GM21619 (cell line): ENCODE results near the gene SMAD4.
"Not testable (repeated sequence)": the region's sequence is repeated elsewhere in the genome, so short reads cannot be mapped to it uniquely, and the experiment has no call there.

ENCODE experiments used
- ATAC-seq: cut with Tn5 transposase; IDR thresholded peaks from one replicate; pipeline ENCODE4 v1.9.1; 2021; ENCODE audit not compliant: unreplicated experiment

Gene SMAD4

GRCh38 chr18:51029694-51030536, at the start of gene SMAD4:
Gene SMAD4 (plus strand): TSS chr18:51030213. CDS start chr18:51047047, 16,834 bp downstream.
- ATAC-seq, result peak; percentile 84

- ATAC-seq, result no peak
These were observed 48.6 kb upstream of the SMAD4 start for GRCh38 chr18:50981381-50981780.

GRCh38 chr18:50982086-50982801, 47.8 kb upstream of the SMAD4 start:
- no peak for ATAC-seq

GRCh38 chr18:50982802-50983179, 47.2 kb upstream of the SMAD4 start:
- no peak for ATAC-seq

- ATAC-seq, result no peak
These were observed 43.5 kb upstream of the SMAD4 start for GRCh38 chr18:50986360-50987087.

- ATAC-seq, result no peak
These were observed 42.8 kb upstream of the SMAD4 start for GRCh38 chr18:50987261-50987660.

GRCh38 chr18:50989711-50990110, 40.3 kb upstream of the SMAD4 start:
- ATAC-seq, result no peak

- no peak for ATAC-seq
These were observed 37.7 kb upstream of the SMAD4 start for GRCh38 chr18:50992351-50992762.

- ATAC-seq, result no peak
These were observed 36.0 kb upstream of the SMAD4 start for GRCh38 chr18:50994031-50994430.

- not testable (repeated sequence) for ATAC-seq
These were observed 26.8 kb upstream of the SMAD4 start for GRCh38 chr18:51003174-51003573.

GRCh38 chr18:51006061-51006818, 23.8 kb upstream of the SMAD4 start:
- ATAC-seq, result no peak

GRCh38 chr18:51006948-51007789, 22.8 kb upstream of the SMAD4 start:
- no peak for ATAC-seq

GRCh38 chr18:51007790-51008139, 22.2 kb upstream of the SMAD4 start:
- ATAC-seq, result no peak

GRCh38 chr18:51009072-51009471, 20.9 kb upstream of the SMAD4 start:
- ATAC-seq, result no peak

GRCh38 chr18:51010218-51010617, 19.8 kb upstream of the SMAD4 start:
- no peak for ATAC-seq

- no peak for ATAC-seq
These were observed 18.3 kb upstream of the SMAD4 start for GRCh38 chr18:51011709-51012108.

- ATAC-seq, result no peak
These were observed 17.6 kb upstream of the SMAD4 start for GRCh38 chr18:51012441-51012840.

- ATAC-seq, result no peak
These were observed 16.8 kb upstream of the SMAD4 start for GRCh38 chr18:51013259-51013658.

GRCh38 chr18:51017140-51017879, 12.7 kb upstream of the SMAD4 start:
- no peak for ATAC-seq
